ENCODE results near the gene ZNF594.
"Not testable (repeated sequence)": the region's sequence is repeated elsewhere in the genome, so short reads cannot be mapped to it uniquely, and the experiment has no call there.

Gene ZNF594

GRCh38 chr17:5135726-5136579 lies 55.7 kb downstream of the ZNF594 start:
- no peak for DNase-seq

GRCh38 chr17:5135131-5135712 lies 56.4 kb downstream of the ZNF594 start:
- not testable (repeated sequence) for DNase-seq

- DNase-seq: not testable (repeated sequence)
These were observed 57.1 kb downstream of the ZNF594 start for GRCh38 chr17:5134571-5134970.

- not testable (repeated sequence) for DNase-seq
These were observed 57.7 kb downstream of the ZNF594 start for GRCh38 chr17:5133961-5134360.

- no peak for DNase-seq
These were observed 58.4 kb downstream of the ZNF594 start for GRCh38 chr17:5133311-5133710.

- not testable (repeated sequence) for DNase-seq
These were observed 59.0 kb downstream of the ZNF594 start for GRCh38 chr17:5132503-5133225.

GRCh38 chr17:5131799-5132502 lies 59.7 kb downstream of the ZNF594 start:
- DNase-seq: not testable (repeated sequence)

- DNase-seq: no peak
These were observed 60.4 kb downstream of the ZNF594 start for GRCh38 chr17:5131146-5131715.

GRCh38 chr17:5130687-5131086 lies 61.0 kb downstream of the ZNF594 start:
- not testable (repeated sequence) for DNase-seq

GRCh38 chr17:5130261-5130660 lies 61.4 kb downstream of the ZNF594 start:
- DNase-seq: not testable (repeated sequence)

GRCh38 chr17:5129770-5130169 lies 61.9 kb downstream of the ZNF594 start:
- not testable (repeated sequence) for DNase-seq
